Tibial nerve (tissue), 4 donors: ENCODE results near the gene BAIAP2.

Experiments
- CTCF ChIP-seq, 5 experiments: fragments of 200-600 bp in 3 of 5; fragments of 450-650 bp in 2 of 5; sonication (generic) in 3 of 5; IDR thresholded peaks; one replicate each; pipeline ENCODE4 v1.5.1; 2016 to 2019; ENCODE audit warnings: antibody characterized with exemption in 5 of 5, mild to moderate bottlenecking in 3 of 5, moderate library complexity in 2 of 5
- EP300 ChIP-seq, 2 donors: sonication (generic); formaldehyde crosslinking; IDR thresholded peaks; one replicate each; pipeline ENCODE4 v1.6.1; 2017; ENCODE audit warnings: antibody characterized with exemption in 2 of 2, mild to moderate bottlenecking in 1 of 2
- POLR2A ChIP-seq, 2 donors: fragments of 450-650 bp; IDR thresholded peaks; one replicate each; pipeline ENCODE4 v1.6.1; 2017; ENCODE audit warnings: antibody characterized with exemption in 2 of 2, mild to moderate bottlenecking in 2 of 2, moderate library complexity in 2 of 2

- no peak for TF ChIP-seq CTCF (IDR thresholded peaks at IDR 0.05)
- no peak for TF ChIP-seq POLR2A (IDR thresholded peaks at IDR 0.05)
- no peak for TF ChIP-seq EP300 (IDR thresholded peaks at IDR 0.05)
Measured at GRCh38 chr17:81143200-81143527, 108.2 kb downstream of the BAIAP2 start.
